Neural progenitor cell (in vitro differentiated cells): ENCODE measurements around the gene TSC22D3.

Experiments
- CTCF ChIP-seq: fragments of 200-600 bp; sonication (generic); IDR thresholded peaks from 2 replicates; pipeline ENCODE4 v1.5.1; 2017; ENCODE audit warnings: antibody characterized with exemption, mild to moderate bottlenecking
- EZH2 ChIP-seq: fragments of 200-600 bp; sonication (generic); IDR thresholded peaks from 2 replicates; pipeline ENCODE4 v1.6.1; 2017; ENCODE audit warnings: antibody characterized with exemption, mild to moderate bottlenecking, moderate library complexity
- EZH2phosphoT487 ChIP-seq: fragments of 200-600 bp; sonication (generic); IDR thresholded peaks from 2 replicates; pipeline ENCODE4 v1.6.1; 2017; ENCODE audit warnings: antibody characterized with exemption

DNA sequence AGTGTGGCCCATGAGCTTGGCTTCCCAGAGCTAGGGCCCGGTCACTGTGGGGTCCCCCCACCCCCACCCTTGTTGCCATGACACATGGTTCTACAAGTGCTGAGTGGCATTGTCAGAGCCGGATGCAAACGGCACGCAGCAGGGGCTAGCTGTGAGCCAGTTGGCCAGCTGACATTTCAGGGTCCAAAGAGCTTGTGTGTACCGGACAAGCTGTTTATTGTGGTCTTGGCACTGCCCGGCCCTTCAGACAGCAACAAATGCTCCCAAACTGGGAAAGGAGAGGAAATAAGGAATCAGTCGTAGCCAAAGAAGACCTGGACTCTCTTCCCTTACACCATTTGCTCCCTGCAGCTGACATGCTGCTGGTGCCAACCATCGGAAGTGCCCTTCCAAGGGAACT lies 36.8 kb downstream of the TSC22D3 start:
- TF ChIP-seq EZH2, result no peak
- TF ChIP-seq CTCF, result no peak
- no peak for TF ChIP-seq EZH2phosphoT487
